ENCODE results near the gene CCR5AS.
"Not testable (repeated sequence)": the region's sequence is repeated elsewhere in the genome, so short reads cannot be mapped to it uniquely, and the experiment has no call there.

CCR5AS gene

GRCh38 chr3:46427916-46428833 lies 21.3 kb upstream of the CCR5AS start:
- H3K4me1 ChIP-seq (ENCODE audit: control insufficient read depth in 2 of 2, insufficient read depth in 1 of 2, low read depth in 1 of 2, low read length in 2 of 2) = no peaks in the 10 kb centered on the region
- no peak overlapping the region for H4K91ac ChIP-seq (ENCODE audit: low read depth, low read length, poor library complexity)
- no peak overlapping the region for H3K14ac ChIP-seq (ENCODE audit: low read length)
- no peak overlapping the region for H3K9ac ChIP-seq (ENCODE audit: low read depth, low read length, poor library complexity)
- no peak overlapping the region for H3K27ac ChIP-seq (replicated peaks; ENCODE audit: low read length)
- no CpG with 5 or more reads among the region's 10 CpGs for WGBS, 2 donors (ENCODE audit: extremely low coverage in 2 of 2, insufficient read length in 2 of 2, insufficient replicate concordance in 1 of 2)
- no peak overlapping the region for H3K4me2 ChIP-seq (ENCODE audit: insufficient read depth, low read length, poor library complexity, severe bottlenecking)
- H3K27me3 ChIP-seq (ENCODE audit: control insufficient read depth in 3 of 3, insufficient read depth in 3 of 3, low read depth in 1 of 3, low read length in 3 of 3) = no peaks in the 10 kb centered on the region
- no peak overlapping the region for H2BK120ac ChIP-seq (ENCODE audit: low read depth, low read length)
- H2AK5ac ChIP-seq (ENCODE audit: low read depth, low read length) = no peak overlapping the region
- H2BK15ac ChIP-seq (ENCODE audit: low read length) = no peak overlapping the region
- H2BK12ac ChIP-seq (ENCODE audit: low read length) = no peak overlapping the region
- DNase-seq (ENCODE audit: low spot score) = no peak
- no peak overlapping the region for H2BK5ac ChIP-seq (ENCODE audit: low read length)
- H3K36me3 ChIP-seq (replicated peaks in 1 of 2; ENCODE audit: control insufficient read depth in 2 of 2, insufficient read depth in 2 of 2, low read length in 2 of 2) = no peaks in the 10 kb centered on the region
- no peak overlapping the region for H2AFZ ChIP-seq (ENCODE audit: low read length)
- H3K23ac ChIP-seq (ENCODE audit: low read depth, low read length, poor library complexity) = no peak overlapping the region
- H4K8ac ChIP-seq (ENCODE audit: low read depth, low read length) = no peak overlapping the region
- H3K4me3 ChIP-seq (ENCODE audit: low read length in 2 of 2) = no peak overlapping the region
- H3K18ac ChIP-seq (ENCODE audit: low read length) = peak overlapping the region; percentile 24
- no peak overlapping the region for H3K4ac ChIP-seq (ENCODE audit: low read length)
- H3K79me1 ChIP-seq (ENCODE audit: low read depth, low read length) = no peaks in the 10 kb centered on the region
- no peaks in the 10 kb centered on the region for H3K9me3 ChIP-seq (replicated peaks in 1 of 2; ENCODE audit: control insufficient read depth in 2 of 2, insufficient read depth in 1 of 2, low read depth in 1 of 2, low read length in 2 of 2)

- H3K36me3 ChIP-seq (replicated peaks in 1 of 2; ENCODE audit: control insufficient read depth in 2 of 2, insufficient read depth in 2 of 2, low read length in 2 of 2); H3K27ac ChIP-seq (replicated peaks; ENCODE audit: low read length); H3K4ac ChIP-seq (ENCODE audit: low read length); H3K9me3 ChIP-seq (replicated peaks in 1 of 2; ENCODE audit: control insufficient read depth in 2 of 2, insufficient read depth in 1 of 2, low read depth in 1 of 2, low read length in 2 of 2); H2BK120ac ChIP-seq (ENCODE audit: low read depth, low read length); H3K27me3 ChIP-seq (ENCODE audit: control insufficient read depth in 3 of 3, insufficient read depth in 3 of 3, low read depth in 1 of 3, low read length in 3 of 3); H2AK5ac ChIP-seq (ENCODE audit: low read depth, low read length); H3K4me2 ChIP-seq (ENCODE audit: insufficient read depth, low read length, poor library complexity, severe bottlenecking); H3K4me3 ChIP-seq (ENCODE audit: low read length in 2 of 2); DNase-seq (ENCODE audit: low spot score); H4K8ac ChIP-seq (ENCODE audit: low read depth, low read length); H2BK15ac ChIP-seq (ENCODE audit: low read length); H3K23ac ChIP-seq (ENCODE audit: low read depth, low read length, poor library complexity); H3K9ac ChIP-seq (ENCODE audit: low read depth, low read length, poor library complexity); H3K14ac ChIP-seq (ENCODE audit: low read length); H2BK12ac ChIP-seq (ENCODE audit: low read length); H2BK5ac ChIP-seq (ENCODE audit: low read length); H3K79me1 ChIP-seq (ENCODE audit: low read depth, low read length); H2AFZ ChIP-seq (ENCODE audit: low read length); H4K91ac ChIP-seq (ENCODE audit: low read depth, low read length, poor library complexity); H3K18ac ChIP-seq (ENCODE audit: low read length); H3K4me1 ChIP-seq (ENCODE audit: control insufficient read depth in 2 of 2, insufficient read depth in 1 of 2, low read depth in 1 of 2, low read length in 2 of 2): not testable (repeated sequence)
- WGBS, 2 donors (ENCODE audit: extremely low coverage in 2 of 2, insufficient read length in 2 of 2, insufficient replicate concordance in 1 of 2) = no CpG with 5 or more reads among the region's 8 CpGs
Measured at GRCh38 chr3:46427404-46427803, 20.5 kb upstream of the CCR5AS start.

GRCh38 chr3:46426476-46426875 lies 19.6 kb upstream of the CCR5AS start:
- not testable (repeated sequence) for H3K4me3 ChIP-seq (ENCODE audit: low read length in 2 of 2); H3K18ac ChIP-seq (ENCODE audit: low read length); H2BK120ac ChIP-seq (ENCODE audit: low read depth, low read length); H3K9ac ChIP-seq (ENCODE audit: low read depth, low read length, poor library complexity); H3K4me1 ChIP-seq (ENCODE audit: control insufficient read depth in 2 of 2, insufficient read depth in 1 of 2, low read depth in 1 of 2, low read length in 2 of 2); H3K4me2 ChIP-seq (ENCODE audit: insufficient read depth, low read length, poor library complexity, severe bottlenecking); H4K91ac ChIP-seq (ENCODE audit: low read depth, low read length, poor library complexity); H3K9me3 ChIP-seq (replicated peaks in 1 of 2; ENCODE audit: control insufficient read depth in 2 of 2, insufficient read depth in 1 of 2, low read depth in 1 of 2, low read length in 2 of 2); H3K14ac ChIP-seq (ENCODE audit: low read length); H3K79me1 ChIP-seq (ENCODE audit: low read depth, low read length); H2AK5ac ChIP-seq (ENCODE audit: low read depth, low read length); H2BK12ac ChIP-seq (ENCODE audit: low read length); H2AFZ ChIP-seq (ENCODE audit: low read length); H3K36me3 ChIP-seq (replicated peaks in 1 of 2; ENCODE audit: control insufficient read depth in 2 of 2, insufficient read depth in 2 of 2, low read length in 2 of 2); H3K27ac ChIP-seq (replicated peaks; ENCODE audit: low read length); H4K8ac ChIP-seq (ENCODE audit: low read depth, low read length); H3K27me3 ChIP-seq (ENCODE audit: control insufficient read depth in 3 of 3, insufficient read depth in 3 of 3, low read depth in 1 of 3, low read length in 3 of 3); H3K23ac ChIP-seq (ENCODE audit: low read depth, low read length, poor library complexity); DNase-seq (ENCODE audit: low spot score); H3K4ac ChIP-seq (ENCODE audit: low read length); H2BK5ac ChIP-seq (ENCODE audit: low read length); H2BK15ac ChIP-seq (ENCODE audit: low read length)
- WGBS, 2 donors (ENCODE audit: extremely low coverage in 2 of 2, insufficient read length in 2 of 2, insufficient replicate concordance in 1 of 2) = no CpG with 5 or more reads among the region's 4 CpGs

GRCh38 chr3:46423588-46423987 lies 16.7 kb upstream of the CCR5AS start:
- Histone ChIP-seq H3K9ac (ENCODE audit: low read depth, low read length, poor library complexity) (no peak overlapping the region), H3K79me1 (ENCODE audit: low read depth, low read length) (no peaks in the 10 kb centered on the region), H3K4ac (ENCODE audit: low read length) (no peak overlapping the region), H3K18ac (ENCODE audit: low read length) (no peak overlapping the region), H2BK5ac (ENCODE audit: low read length) (no peak overlapping the region), H3K14ac (ENCODE audit: low read length) (no peak overlapping the region), H2BK15ac (ENCODE audit: low read length) (no peak overlapping the region), H3K9me3 (replicated peaks in 1 of 2; ENCODE audit: control insufficient read depth in 2 of 2, insufficient read depth in 1 of 2, low read depth in 1 of 2, low read length in 2 of 2) (no peaks in the 10 kb centered on the region), H3K23ac (ENCODE audit: low read depth, low read length, poor library complexity) (no peak overlapping the region), H3K27me3 (ENCODE audit: control insufficient read depth in 3 of 3, insufficient read depth in 3 of 3, low read depth in 1 of 3, low read length in 3 of 3) (no peaks in the 10 kb centered on the region), H2BK120ac (ENCODE audit: low read depth, low read length) (no peak overlapping the region), H3K4me3 (ENCODE audit: low read length in 2 of 2) (no peak overlapping the region), H2AFZ (ENCODE audit: low read length) (no peak overlapping the region), H4K91ac (ENCODE audit: low read depth, low read length, poor library complexity) (no peak overlapping the region), H3K36me3 (replicated peaks in 1 of 2; ENCODE audit: control insufficient read depth in 2 of 2, insufficient read depth in 2 of 2, low read length in 2 of 2) (no peaks in the 10 kb centered on the region), H2AK5ac (ENCODE audit: low read depth, low read length) (no peak overlapping the region), H2BK12ac (ENCODE audit: low read length) (no peak overlapping the region), H3K4me2 (ENCODE audit: insufficient read depth, low read length, poor library complexity, severe bottlenecking) (no peak overlapping the region), H3K27ac (replicated peaks; ENCODE audit: low read length) (no peak overlapping the region), H3K4me1 (ENCODE audit: control insufficient read depth in 2 of 2, insufficient read depth in 1 of 2, low read depth in 1 of 2, low read length in 2 of 2) (no peaks in the 10 kb centered on the region), H4K8ac (ENCODE audit: low read depth, low read length) (no peak overlapping the region)
- no peak for DNase-seq (ENCODE audit: low spot score)
- WGBS, 2 donors (ENCODE audit: extremely low coverage in 2 of 2, insufficient read length in 2 of 2, insufficient replicate concordance in 1 of 2) = no CpG with 5 or more reads among the region's 5 CpGs
